ENCODE data around the gene ZNF436. TPM values are rescaled to one million over a fixed set of nuclear protein-coding genes. Genes with fewer than 3 reads are reported as not detected.

The ZNF436 gene
- polyA plus RNA-seq, 1 of the 3 experiments (the other 2 are of a cell fraction): 5.0 TPM

- no peak for DNase-seq
- CTCF ChIA-PET: interaction anchor here (2.4 kb wide), 1 partner anchor 20 kb away, joined by 8 read pairs; no protein-coding TSS in a partner anchor
- peak; percentile 54 for TF ChIP-seq GABPA (IDR thresholded peaks at IDR 0.05; ENCODE audit: low read depth)
- TF ChIP-seq CHD2 (IDR thresholded peaks at IDR 0.05; ENCODE audit: low read length, partially characterized antibody): no peak
- no peak for TF ChIP-seq SIN3A (IDR thresholded peaks at IDR 0.05; ENCODE audit: borderline replicate concordance, low read depth, low read length)
- peak; percentile 17; the same call in 1 of the 2 replicates for TF ChIP-seq FOSL2 (IDR thresholded peaks at IDR 0.05; ENCODE audit: borderline replicate concordance, low read depth)
- TF ChIP-seq NFIC (IDR thresholded peaks at IDR 0.05; ENCODE audit: borderline replicate concordance): no peak
- TF ChIP-seq REST (IDR thresholded peaks at IDR 0.05; ENCODE audit: low read depth, low read length): no peak
- no peak for TF ChIP-seq MXI1 (IDR thresholded peaks at IDR 0.05; ENCODE audit: low read depth, low read length)
- TF ChIP-seq JUND (IDR thresholded peaks at IDR 0.05): no peak
- TF ChIP-seq RXRA (IDR thresholded peaks at IDR 0.05; ENCODE audit: borderline replicate concordance, low read depth): no peak
- TF ChIP-seq EP300 (IDR thresholded peaks at IDR 0.05; ENCODE audit: borderline replicate concordance in 1 of 2, low read depth in 1 of 2, low read length in 1 of 2): no peak
- TF ChIP-seq TCF12 (IDR thresholded peaks at IDR 0.05): 0 out of 2 replicates have a peak, but pooled peaks have one; percentile 9
- no peak for TF ChIP-seq ZBTB33 (IDR thresholded peaks at IDR 0.05; ENCODE audit: borderline replicate concordance, low read depth)
- no peak for TF ChIP-seq NRF1 (IDR thresholded peaks at IDR 0.05; ENCODE audit: low read depth, low read length)
- peak overlapping the region in 1 of 2 experiments; percentile 42; a peak in 2 of 4 replicates for H3K27ac ChIP-seq (ENCODE audit: low read depth in 2 of 2, low read length in 1 of 2)
- H3K27me3 ChIP-seq (ENCODE audit: insufficient read depth): no peaks in the 10 kb centered on the region
- H4K20me1 ChIP-seq (ENCODE audit: insufficient read depth): no peaks in the 10 kb centered on the region
- POLR2A ChIA-PET: interaction anchor here (1.4 kb wide), 1 partner anchor 11 kb away, joined by 3 read pairs; no protein-coding TSS in a partner anchor
- 78% methylated on average over 11 of the region's 11 CpGs for WGBS (ENCODE audit: low lambda C conversion rate)
- no peaks in the 10 kb centered on the region for H3K9me2 ChIP-seq
- no peaks in the 10 kb centered on the region for H3K79me2 ChIP-seq (ENCODE audit: insufficient read depth)
- H3K4me3 ChIP-seq (ENCODE audit: low read depth in 2 of 2, low read length in 1 of 2): no peak overlapping the region
- no peak overlapping the region for H3K9ac ChIP-seq
- H3K4me2 ChIP-seq: no peak overlapping the region
- H3F3A ChIP-seq (replicated peaks; ENCODE audit: insufficient read depth): peaks cover 4% of the 10 kb centered on the region
- H3K4me1 ChIP-seq (ENCODE audit: control insufficient read depth in 1 of 2, insufficient read depth in 2 of 2, low read depth in 1 of 2, low read length in 1 of 2): peaks cover 0 to 6% of the 10 kb centered on the region in 2 experiments; a peak in 2 of 4 replicates
- peak overlapping the region; percentile 4; the same call in 1 of the 2 replicates for H2AFZ ChIP-seq (ENCODE audit: low read depth)
- H3K9me3 ChIP-seq: no peaks in the 10 kb centered on the region
- no peaks in the 10 kb centered on the region for H3K36me3 ChIP-seq (replicated peaks in 1 of 2; ENCODE audit: control insufficient read depth in 1 of 2, insufficient read depth in 2 of 2, low read length in 1 of 2)
Observed at GRCh38 chr1:23384312-23385058, 14.8 kb upstream of the ZNF436 start.

Data from SK-N-SH (cell line).